Transverse colon (tissue), 3 donors: Measurements from ENCODE around the gene KAT8.

Experiments used
- CTCF ChIP-seq, 5 experiments: fragments of 200-600 bp in 3 of 5; fragments of 450-650 bp in 2 of 5; sonication (generic) in 3 of 5; IDR thresholded peaks; 1 replicate in 2 of 5; 2 replicates in 3 of 5; pipeline ENCODE4 v1.5.1; 2016 to 2017; ENCODE audit warnings: antibody characterized with exemption in 5 of 5, inconsistent platforms in 3 of 5, mild to moderate bottlenecking in 2 of 5, moderate library complexity in 1 of 5
- EP300 ChIP-seq: sonication (generic); formaldehyde crosslinking; IDR thresholded peaks from one replicate; pipeline ENCODE4 v1.6.1; 2017; ENCODE audit warnings: antibody characterized with exemption, low read depth
- POLR2A ChIP-seq: fragments of 450-650 bp; IDR thresholded peaks from one replicate; pipeline ENCODE4 v1.6.1; 2016; ENCODE audit warnings: antibody characterized with exemption, mild to moderate bottlenecking, moderate library complexity

GRCh38 chr16:31077592-31078396 lies 39.7 kb upstream of the KAT8 start:
- TF ChIP-seq CTCF (IDR thresholded peaks at IDR 0.05) (no peak), POLR2A (no peak), EP300 (no peak)
